GM19324 (cell line): Measurements from ENCODE around the gene GNAL.

Experiments used
- ATAC-seq: cut with Tn5 transposase; IDR thresholded peaks from one replicate; pipeline ENCODE4 v1.9.1; 2021; ENCODE audit warnings: mild to moderate bottlenecking, moderate library complexity; ENCODE audit not compliant: unreplicated experiment, low FRiP score

The GNAL gene

GRCh38 chr18:11800566-11801334 is 111.7 kb downstream of the GNAL start:
- ATAC-seq: no peak

- no peak for ATAC-seq
Observed at GRCh38 chr18:11801573-11801972, 112.5 kb downstream of the GNAL start.

GRCh38 chr18:11802158-11802557 is 113.1 kb downstream of the GNAL start:
- no peak for ATAC-seq

GRCh38 chr18:11802586-11802985 is 113.5 kb downstream of the GNAL start:
- ATAC-seq: no peak

- no peak for ATAC-seq
Observed at GRCh38 chr18:11807233-11807632, 118.2 kb downstream of the GNAL start.

- no peak for ATAC-seq
Observed at GRCh38 chr18:11808001-11808855, 119.2 kb downstream of the GNAL start.

- ATAC-seq: no peak
Observed at GRCh38 chr18:11809895-11810294, 120.8 kb downstream of the GNAL start.

- ATAC-seq: no peak
Observed at GRCh38 chr18:11810379-11810778, 121.3 kb downstream of the GNAL start.

- ATAC-seq: no peak
Observed at GRCh38 chr18:11811009-11811408, 121.9 kb downstream of the GNAL start.

- ATAC-seq: no peak
Observed at GRCh38 chr18:11817229-11817628, 128.2 kb downstream of the GNAL start.

GRCh38 chr18:11818486-11819203 is 129.6 kb downstream of the GNAL start:
- no peak for ATAC-seq

- no peak for ATAC-seq
Observed at GRCh38 chr18:11819938-11820337, 130.9 kb downstream of the GNAL start.

- no peak for ATAC-seq
Observed at GRCh38 chr18:11820697-11821096, 131.6 kb downstream of the GNAL start.

GRCh38 chr18:11821208-11821607 is 132.1 kb downstream of the GNAL start:
- no peak for ATAC-seq

- ATAC-seq: no peak
Observed at GRCh38 chr18:11821643-11822237, 132.7 kb downstream of the GNAL start.

GRCh38 chr18:11823545-11823944 is 134.5 kb downstream of the GNAL start:
- no peak for ATAC-seq

GRCh38 chr18:11826836-11827235 is 137.8 kb downstream of the GNAL start:
- no peak for ATAC-seq

- no peak for ATAC-seq
Observed at GRCh38 chr18:11828786-11829432, 139.8 kb downstream of the GNAL start.

GRCh38 chr18:11830585-11830984 is 141.5 kb downstream of the GNAL start:
- no peak for ATAC-seq

GRCh38 chr18:11831921-11832320 is 142.9 kb downstream of the GNAL start:
- no peak for ATAC-seq
